HT-29 (cell line): ENCODE measurements around the gene CDH23. TPM values are rescaled to one million over a fixed set of nuclear protein-coding genes. Genes with fewer than 3 reads are reported as not detected.
A peak's percentile ranks its signal among the peaks of the same experiment; 100 is the strongest.

Experiments
- DNase-seq: peaks from one replicate; pipeline ENCODE4 v3.0.0-alpha.2; 2015; ENCODE audit warnings: low spot score
- total RNA-seq: library from RNA; depleted of rRNA; stranded (reverse); fragments of >200 nt; shearing (Covaris generic); gene quantifications from 2 replicates; pipeline ENCODE4 v1.2.3, GENCODE V29; 2014

CDH23 gene
- total RNA-seq, 1 experiment from 2014 or later: 0.05 TPM

DNA sequence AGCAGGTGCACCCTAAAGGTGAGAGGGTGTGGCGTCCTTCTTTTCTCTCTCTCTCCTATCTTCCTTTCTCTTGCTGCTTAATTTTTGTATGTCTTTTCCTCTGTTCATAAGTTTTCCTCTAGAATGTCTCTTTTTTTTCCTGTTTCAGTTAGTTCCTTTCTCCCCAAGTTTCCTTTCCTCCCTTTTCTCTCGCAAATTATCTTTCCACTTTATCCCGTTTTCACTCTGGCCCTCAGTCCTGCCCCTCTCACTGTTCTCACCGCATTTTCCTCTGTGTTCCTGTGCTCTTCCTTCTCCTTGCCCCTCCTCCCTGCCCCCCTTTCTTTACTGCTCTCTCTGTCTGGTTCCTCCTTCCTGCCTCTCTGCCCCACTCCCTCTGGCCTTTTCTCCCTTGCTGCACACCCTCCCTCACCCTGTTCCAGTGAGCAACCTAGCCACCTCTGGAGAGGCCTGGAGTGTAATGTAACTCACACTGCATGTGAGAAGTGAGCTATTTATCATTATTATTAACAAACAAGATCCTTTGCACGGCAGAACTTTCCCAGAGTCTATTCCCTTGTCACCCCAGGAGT lies 164.4 kb downstream of the CDH23 start:
- no peak for DNase-seq

DNA sequence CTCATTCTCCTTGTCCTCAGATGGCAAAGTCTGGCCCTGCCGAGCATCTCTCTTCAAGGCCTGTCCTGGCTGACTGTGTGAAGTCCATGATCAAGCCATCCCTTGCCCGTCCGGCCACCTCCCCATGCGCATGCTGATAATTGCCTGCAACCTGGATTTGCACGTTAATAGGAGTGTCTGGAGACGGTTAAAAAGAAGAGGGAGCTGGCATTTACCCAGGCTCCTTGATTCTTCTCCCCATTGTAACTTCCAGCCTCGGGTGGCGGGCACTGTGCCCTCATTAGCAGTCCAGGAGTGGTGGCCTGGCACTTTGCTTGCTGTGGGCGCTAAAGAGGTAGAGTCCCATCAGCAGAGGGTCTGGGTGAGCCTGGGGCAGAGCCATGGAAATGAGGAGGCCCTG lies 165.5 kb downstream of the CDH23 start:
- no peak for DNase-seq

DNA sequence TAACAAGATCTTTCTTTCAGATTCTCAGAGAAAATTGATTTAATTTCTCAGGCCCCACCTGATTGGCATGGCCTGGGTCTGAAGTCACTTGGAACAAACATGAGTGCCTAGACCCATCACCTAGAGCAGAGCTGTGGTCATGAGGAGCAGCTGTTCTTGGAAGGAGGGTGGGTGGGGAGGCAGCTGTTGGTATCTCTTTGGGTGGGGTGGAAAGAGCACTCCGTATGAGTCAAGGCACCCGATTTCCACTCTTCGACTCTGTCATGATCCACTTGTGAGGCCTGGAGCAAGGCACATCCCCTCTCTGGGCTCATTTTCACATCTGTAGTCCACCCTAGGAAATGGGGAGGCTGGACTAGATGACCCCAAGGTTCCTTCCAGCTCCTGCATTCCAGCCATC lies 166.2 kb downstream of the CDH23 start:
- DNase-seq: no peak

DNA sequence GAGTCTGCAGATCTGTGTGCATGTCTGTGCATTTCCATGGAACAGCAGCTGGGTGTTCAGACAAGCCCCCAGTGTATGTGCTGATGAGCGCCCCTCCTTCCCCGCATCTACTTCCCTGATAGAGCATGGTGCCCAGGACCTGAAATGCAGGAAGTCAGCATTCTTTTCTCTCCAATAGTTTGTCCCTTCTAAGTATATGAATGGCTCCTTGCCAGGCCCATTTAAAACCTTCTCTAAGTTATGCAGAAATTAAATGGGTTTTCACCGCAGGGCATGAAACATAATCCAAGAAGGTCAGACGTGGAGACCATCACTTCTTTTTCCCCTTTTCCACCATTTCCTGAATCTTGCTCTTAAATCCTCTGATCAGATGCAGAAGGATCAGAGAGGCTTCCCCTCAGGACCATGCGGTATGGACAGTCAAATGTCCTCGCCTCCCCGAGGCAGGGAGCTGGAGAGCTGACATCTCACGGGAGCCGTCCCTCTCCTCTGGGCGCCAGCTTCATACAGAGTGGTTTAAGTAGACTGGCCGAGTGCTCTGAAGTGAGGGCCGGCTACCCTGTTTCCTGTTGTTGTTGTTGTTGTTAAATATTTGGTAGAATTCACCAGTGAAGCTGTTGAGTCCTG lies 167.6 kb downstream of the CDH23 start:
- DNase-seq: no peak

DNA sequence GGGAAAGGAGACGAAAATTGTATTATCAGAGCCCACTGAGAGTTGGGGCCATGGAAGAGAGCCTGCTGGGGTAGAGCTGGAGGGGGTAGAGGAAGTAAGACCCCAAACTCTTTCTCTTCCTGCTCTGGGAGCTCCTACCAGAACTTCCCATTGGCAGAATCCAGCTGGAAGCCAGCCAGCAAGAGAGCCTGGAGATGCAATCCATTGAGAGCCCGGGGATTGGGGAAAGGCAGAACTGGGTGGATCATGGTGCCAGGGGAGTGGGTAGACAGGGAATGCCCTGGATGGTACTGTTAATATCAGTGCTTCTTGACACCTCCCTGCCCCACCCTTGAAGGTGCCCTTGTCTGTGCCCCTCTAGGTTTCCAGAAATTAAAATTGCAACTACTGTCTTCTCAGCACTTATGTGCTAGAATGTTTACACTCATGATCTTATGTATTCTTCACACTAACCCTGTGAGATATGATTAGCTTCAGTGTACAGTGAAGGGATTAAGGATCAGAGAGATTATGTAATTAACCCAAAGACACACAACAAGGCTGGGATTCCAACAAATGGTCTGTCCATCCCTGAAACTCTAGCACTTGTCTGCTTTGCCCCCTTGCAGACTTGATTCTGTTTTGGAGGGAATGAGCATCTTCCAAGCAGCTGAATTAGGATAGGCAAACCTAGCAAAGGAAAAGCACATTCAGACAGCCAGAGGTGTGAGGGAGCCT lies 168.7 kb downstream of the CDH23 start:
- no peak for DNase-seq

DNA sequence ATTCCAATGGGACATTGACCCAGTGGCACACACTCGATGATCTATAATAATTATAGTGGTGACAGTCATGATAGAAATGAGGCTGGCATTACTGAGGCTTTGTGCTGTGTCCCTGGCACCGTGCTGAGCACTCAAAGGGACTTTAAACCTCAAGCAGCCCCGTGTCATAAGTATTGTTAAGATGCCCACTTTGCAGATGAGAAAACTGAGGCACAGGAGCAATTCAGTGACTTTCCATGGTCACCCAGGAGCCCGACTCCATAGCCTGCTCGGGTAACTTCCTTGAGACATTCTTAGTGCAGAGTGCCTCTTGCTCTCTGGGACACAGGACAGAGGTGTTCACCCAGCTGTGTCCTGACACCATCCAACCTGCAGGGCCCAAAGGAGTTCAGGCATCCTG lies 170.3 kb downstream of the CDH23 start:
- DNase-seq: no peak

DNA sequence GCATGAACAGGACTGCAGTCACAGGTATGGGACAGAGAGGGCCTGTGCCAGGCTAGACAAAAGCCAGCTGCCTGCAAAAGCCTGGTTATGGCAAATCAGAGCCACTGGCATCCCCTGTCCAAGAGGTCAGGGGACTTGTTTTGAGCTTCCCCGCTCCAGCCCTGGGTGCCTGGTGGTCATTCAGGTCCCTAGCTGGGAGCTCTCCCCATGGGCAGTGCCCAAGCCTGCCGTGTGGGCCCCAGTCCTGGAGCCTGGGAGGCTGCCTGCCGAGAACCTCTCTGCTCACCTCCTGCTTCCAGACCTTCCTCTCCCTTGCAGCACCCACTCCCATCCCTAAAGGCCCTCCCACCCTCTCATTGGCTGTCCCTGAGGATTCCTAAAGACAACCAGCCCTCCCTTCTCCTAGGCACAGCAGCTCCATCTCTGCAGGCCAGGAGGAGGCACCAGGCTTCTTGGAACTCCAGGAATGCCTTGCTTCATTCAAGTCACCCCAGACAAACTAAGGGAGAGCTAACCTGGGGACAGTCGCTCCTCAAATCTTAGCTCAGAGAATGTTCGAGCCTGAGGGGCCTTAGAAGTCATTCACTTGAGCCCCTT lies 172.3 kb downstream of the CDH23 start:
- DNase-seq: no peak

DNA sequence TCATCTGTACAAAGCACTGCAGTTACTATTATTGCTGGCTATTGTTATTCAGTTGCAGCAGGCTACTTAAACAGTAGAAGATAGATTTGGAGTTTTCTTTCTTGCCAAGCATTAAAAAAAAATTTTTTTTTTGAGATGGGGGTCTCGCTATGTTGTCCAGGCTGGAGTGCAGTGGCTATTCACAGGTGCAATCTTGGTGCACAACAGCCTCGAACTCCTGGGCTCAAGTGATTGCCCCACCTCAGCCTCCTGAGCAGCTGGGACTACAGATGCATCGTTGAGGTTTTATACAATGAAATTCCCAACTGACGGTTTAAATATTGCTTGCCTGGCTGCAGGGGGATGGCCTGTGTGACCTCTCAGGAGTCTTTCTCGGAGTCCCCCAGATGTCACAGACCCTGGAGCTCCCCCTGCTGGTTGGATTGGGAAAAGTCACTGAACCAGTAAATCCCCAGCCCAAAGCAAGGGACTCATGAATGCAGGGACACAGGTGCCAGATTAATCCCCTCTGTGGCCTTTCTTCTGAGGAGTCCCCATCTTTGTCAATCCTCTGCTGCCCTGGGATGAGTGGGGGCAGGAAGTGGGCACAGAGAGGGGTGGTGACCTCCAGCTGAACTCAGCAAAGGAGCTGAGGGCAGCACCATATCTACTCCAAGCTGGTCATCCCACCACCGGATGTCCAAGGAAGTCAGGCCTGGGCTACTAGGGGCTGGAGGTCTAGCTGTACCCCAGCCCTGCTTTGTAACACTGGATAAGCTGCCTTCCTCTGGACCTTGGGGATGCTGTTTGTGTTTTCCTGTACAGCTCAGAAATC lies 173.3 kb downstream of the CDH23 start:
- peak; percentile 72 for DNase-seq

DNA sequence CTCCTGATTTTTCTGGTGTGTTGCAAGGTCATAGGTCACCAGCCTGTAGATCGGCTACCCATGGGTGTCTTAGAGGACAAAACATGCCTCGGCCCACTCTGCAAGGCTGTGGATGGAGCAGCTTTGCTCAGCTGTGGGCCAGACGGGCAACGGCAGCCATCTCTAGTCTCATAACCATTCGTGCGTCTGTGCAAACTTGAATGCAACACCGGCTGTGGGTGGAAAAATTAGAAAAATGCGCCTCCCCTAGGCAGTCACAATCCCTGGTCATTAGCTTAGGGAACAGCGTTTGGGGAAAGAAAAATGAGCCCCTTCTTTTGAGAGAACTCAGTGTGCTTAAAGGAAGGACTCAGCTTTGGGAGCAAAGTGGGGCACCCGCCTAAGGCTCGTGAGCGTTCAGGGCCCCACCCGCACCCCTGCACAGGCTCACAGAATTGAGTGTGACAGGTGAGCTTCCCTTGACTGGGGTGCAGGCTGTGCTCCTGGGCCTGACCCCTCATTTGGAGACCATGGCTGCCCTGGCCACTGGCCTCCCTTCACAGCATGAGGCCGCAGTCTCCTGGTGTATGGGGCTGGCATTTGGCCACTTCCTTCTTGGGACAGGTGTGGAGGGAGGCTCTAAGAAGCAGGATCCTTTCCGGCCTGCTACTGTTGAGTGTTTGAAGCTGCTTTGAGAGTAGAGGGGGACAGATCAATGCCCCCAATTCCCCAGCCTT lies 174.9 kb downstream of the CDH23 start:
- DNase-seq: no peak

DNA sequence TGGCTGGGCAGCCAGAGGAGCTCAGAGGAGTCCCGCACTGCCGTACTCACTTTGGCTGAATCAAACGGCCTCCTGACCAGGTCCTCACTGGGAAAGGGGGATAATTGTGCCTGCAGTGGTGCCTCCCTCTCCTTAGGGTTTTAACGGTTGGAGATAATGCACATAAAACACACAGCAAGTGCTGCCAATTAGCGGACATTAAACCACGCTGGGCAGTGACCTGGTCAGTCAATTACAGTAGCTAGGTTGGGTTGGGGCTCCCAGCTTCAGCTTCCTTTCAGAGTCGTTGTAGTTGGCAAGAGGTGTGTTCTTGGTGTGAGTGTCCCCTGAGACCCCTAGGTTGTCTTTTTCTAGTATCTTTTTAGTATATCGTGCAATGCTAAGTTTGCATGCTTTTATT lies 176.2 kb downstream of the CDH23 start:
- DNase-seq: no peak

DNA sequence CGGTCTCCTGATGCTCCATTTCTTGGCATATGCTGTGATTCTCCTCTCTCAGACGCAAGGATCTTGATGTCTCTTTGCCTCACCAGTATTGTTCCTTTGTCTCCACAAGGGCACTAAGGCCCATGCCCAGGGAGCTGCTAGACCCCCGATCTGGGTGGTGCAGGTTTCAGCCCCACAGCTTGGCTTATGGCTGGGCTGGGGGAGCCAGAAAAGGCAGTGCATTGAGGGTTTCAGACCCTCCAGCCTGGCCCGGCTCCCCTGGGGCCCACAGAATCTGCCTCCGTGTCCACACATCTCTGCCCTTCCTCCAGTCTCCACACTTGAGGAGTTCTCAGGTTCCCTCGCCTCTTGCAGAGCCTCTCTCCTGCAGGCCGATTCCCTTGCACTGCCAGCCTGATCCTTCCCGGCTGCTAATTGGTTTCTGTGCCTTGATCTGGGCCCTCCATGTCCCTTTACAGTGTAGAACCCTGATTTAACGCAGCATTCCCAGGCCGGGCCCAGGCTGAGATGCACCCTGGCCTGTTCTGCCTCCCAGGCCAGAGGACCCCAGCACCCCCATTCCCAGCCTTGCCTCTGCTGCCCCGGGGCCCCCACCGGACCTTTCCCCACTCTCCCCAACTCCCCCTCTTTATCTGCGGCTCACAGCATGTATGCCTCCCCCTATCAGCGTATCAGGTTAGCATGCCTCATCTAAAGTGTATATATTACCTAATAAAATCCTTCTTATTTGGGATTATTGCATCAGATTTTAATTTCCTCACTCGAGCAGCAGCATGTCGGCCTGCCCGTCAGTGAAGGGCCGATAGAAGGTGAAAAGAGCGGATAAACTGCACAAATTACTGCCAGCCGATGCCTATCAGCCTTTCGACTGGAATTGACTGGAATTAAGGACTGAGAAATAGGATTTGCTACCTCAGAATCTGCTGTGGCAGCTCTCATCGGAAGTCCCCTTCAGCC lies 177.1 kb downstream of the CDH23 start:
- no peak for DNase-seq

DNA sequence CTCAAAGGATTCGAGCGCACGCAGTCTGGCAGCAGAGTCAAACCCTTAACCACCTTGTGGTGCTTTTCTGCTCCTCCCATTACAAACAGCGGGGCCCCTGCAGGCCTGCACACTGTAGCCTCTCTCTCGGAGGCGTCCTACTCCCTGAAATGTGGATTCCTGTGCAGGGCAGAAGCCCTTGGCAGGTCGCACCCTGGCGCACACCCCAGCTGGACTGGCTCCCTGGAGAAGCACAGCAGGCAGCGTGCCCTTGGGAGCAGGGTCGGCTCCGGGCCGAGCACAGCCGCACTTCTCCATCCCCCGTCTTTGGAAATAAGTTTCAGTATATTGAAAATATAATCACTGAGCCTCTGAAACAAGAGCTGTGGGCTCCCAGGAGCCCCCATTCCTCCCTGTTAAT lies 178.7 kb downstream of the CDH23 start:
- DNase-seq: no peak

DNA sequence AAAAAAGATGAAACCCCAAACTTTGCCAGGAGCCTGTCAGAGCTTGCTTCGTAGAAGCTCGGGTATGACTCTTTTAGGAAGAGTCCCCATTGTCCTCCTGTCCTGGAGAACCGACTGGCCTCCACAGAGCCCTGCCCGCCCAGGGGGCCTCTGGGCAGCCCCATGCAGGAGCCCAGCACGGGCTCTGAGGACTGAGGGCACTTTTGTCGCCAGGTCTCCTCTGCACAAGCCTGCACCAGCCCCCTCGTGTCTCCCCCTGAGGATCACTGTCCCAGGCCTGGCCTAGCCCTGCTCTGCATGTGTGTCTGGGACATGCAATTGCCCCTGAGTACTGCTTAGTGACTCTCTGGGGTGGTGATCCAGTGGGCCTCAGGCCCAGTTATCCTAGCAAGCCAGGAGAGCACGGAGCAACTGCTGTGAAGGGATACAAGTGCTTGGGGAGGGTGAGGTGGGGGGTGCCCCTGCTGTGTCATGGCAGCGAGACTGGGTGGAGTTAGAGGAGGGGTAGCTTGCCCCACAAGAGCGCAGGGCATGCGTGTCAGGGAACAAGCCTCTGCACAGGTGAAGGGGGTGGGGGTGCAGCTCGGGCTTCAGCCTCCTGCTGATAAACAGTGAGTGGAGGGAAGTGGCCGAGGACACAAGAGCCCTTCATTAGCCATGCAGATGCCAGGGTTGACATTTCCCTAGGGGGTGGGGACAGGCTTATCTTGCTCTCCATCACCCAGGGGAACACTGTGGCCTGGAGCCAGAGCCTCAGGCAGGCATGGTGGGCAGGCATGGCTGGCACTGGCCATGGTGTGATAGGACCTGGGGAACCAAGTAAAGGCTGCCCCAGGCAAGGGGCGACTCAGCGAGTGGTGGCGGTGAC lies 179.4 kb downstream of the CDH23 start:
- DNase-seq: no peak

DNA sequence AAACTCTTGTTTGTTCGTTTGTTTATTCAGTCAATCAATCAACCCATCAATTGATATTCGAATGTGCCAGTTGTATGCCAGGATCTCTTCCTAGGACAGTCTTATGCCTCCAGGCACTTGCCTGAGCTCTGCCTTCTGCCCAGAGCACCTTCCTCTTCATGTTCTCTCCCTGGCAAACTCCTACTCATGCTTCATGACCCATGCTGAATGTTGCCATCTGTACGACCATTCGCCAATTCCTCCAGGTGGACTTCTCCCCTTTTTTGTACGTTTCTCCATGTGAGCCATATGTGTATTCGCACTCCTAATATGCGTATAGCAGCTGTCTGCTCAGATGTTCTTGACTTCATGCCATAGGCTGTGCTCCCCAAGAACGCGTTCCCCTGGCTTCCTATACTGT lies 180.1 kb downstream of the CDH23 start:
- DNase-seq: no peak

DNA sequence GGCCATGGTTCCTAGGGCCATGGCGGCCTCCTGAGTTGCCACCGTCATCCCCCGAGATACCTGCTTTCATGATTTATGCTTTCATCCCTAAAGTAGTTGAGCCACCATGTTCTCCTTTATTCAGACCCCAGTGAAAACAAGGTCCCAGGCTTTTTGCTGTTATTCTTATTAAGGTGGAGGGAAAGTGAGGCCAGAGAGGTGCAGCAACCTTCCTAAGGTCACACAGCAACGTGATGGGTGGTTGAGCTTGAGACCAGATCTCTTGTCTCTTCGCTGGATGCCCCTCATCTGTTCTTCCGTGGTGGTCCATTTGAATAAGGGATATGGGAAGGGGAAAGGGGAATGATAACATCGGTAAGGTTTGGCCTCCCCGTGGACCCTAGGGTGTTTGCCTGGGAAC lies 180.6 kb downstream of the CDH23 start:
- DNase-seq: no peak

DNA sequence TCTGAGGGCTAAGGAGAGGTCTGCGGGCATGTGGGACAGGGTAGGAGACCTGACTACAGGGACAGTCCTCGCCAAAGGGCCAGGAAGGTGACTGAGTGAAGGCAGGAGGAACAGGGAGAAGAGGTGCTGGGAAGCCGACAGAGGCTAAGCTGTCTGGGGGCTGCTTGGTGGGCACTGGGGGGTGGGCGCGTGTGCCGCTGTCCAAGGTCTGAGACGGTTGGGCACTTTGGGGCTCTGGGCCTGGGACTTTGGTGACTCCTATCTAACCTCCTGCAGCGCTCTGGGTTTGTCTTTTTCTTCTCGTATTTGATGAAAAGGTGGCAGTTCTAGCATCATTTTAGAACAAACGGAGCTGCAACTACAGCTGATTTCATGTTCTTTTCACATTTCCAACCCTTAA lies 181.3 kb downstream of the CDH23 start:
- no peak for DNase-seq

DNA sequence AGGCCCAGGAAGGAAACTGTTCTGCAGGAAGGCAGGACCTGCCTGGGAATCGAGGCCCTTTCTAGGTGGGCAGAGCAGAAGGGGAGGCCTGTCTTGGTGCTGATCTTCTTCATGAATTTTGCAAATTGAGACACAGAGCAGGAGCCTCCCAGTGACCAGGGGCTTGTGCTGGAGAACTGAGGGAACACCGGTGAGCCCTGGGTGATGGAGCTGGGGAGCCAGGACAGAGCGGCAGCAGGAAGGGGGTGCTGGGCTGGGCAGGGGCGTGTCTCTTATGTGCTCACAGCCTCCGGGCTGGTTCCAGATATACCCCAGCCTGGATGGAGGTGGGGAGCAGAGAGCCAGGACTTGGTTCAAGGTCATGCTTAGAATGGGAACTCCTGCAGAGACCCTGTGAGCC lies 182.9 kb downstream of the CDH23 start:
- DNase-seq: no peak

DNA sequence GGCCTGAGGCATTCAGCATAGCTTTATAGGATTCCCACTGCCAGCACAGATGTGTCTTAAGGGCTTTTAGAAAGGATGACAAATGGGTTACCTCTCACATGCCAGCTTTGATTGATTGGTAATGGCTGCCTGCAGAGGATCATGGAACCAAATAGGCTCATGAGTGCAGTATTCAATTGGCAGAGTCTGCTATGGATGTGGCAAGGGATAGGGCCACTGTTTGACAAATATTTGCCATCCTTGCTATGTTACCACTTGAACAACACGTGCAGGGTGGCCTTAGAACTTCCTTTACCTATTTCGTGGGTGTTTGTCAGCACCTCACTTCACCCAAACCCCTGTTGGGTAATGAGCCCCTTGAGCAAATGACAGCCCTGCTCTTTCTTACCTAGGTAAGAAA lies 183.7 kb downstream of the CDH23 start:
- no peak for DNase-seq

DNA sequence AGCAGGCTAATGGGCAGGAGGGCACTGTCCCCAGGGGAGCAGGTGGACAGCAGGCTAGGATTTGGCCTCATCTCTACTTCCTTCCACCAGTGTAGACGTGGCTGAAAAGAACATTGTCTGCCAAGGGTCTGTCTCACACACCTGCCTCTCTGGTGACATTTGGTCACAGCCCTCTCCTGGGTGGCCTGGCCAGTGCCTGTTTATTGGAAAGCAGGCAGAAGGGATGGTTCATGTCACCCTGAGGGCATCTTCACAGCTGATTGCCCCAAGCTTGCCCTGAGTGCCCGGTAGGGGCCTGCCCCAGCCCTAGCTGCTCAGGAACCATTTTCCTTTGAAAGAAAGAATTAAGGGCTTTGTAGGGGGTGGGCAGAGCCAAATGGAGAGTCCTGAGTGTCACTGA lies 184.2 kb downstream of the CDH23 start:
- DNase-seq: no peak
